Body of pancreas (tissue), 4 donors: ENCODE data around the gene FAM120AOS.
A peak's percentile ranks its signal among the peaks of the same experiment; 100 is the strongest.

Experiments
- POLR2A ChIP-seq, 3 donors: fragments of 450-650 bp; IDR thresholded peaks; one replicate each; pipeline ENCODE4 v1.6.1; 2016; ENCODE audit warnings: antibody characterized with exemption in 3 of 3, mild to moderate bottlenecking in 2 of 3
- TF ChIP-seq, protein P1 (sequence below), 7 experiments: fragments of 450-650 bp in 4 of 7; fragments of 200-600 bp in 3 of 7; sonication (generic) in 3 of 7; IDR thresholded peaks; one replicate each; pipeline ENCODE4 v1.5.1; 2016 to 2019; ENCODE audit warnings: antibody characterized with exemption in 7 of 7

DNA sequence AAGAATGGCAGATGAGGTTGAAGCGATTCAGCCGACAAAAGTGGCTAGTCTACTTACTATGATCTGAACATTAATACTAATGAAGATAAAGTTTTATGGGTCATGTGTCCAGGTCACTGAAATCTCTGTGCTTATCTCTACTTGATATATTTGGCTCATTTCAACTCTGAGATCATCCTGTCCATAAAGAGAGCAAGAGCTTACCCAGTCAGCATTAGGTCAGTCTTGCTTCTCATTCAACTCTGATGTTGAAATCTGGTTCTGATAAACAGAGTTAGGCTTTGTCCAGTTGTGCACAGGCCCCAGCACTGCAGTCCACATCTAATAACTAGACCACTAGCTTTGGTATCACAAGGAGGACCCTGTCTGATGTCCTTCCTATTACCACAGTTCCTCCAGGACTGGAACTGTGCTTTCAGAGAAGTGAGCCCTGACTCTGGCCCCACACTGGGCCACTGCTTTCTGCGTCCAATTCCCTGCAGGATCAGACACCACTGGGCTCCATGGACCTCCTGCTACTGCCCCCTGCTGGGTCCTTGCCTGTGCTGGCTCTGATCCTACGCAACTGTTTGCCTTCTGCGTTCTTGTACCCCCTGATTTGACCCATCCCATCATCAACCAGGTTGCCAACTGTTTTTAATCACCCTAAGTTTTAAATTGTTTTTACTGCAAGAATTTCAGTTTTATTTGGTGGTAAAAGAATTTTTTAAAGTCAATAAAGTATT, 25.6 kb downstream of the FAM120AOS start:
- TF ChIP-seq, protein P1, sequence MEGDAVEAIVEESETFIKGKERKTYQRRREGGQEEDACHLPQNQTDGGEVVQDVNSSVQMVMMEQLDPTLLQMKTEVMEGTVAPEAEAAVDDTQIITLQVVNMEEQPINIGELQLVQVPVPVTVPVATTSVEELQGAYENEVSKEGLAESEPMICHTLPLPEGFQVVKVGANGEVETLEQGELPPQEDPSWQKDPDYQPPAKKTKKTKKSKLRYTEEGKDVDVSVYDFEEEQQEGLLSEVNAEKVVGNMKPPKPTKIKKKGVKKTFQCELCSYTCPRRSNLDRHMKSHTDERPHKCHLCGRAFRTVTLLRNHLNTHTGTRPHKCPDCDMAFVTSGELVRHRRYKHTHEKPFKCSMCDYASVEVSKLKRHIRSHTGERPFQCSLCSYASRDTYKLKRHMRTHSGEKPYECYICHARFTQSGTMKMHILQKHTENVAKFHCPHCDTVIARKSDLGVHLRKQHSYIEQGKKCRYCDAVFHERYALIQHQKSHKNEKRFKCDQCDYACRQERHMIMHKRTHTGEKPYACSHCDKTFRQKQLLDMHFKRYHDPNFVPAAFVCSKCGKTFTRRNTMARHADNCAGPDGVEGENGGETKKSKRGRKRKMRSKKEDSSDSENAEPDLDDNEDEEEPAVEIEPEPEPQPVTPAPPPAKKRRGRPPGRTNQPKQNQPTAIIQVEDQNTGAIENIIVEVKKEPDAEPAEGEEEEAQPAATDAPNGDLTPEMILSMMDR (IDR thresholded peaks at IDR 0.05) = peak in 2 of 7 experiments; percentile 7 to 23
- TF ChIP-seq POLR2A (IDR thresholded peaks at IDR 0.05) = no peak
